Activated T-cell treated with anti-CD3 and anti-CD28 coated beads for 1 hour (primary cell): ENCODE data around the gene ARL6IP4.

Experiments used
- DNase-seq: peaks from one replicate; pipeline ENCODE4 v3.0.0-alpha.2; 2020; ENCODE audit warnings: low read depth

Gene ARL6IP4

GRCh38 chr12:122990961-122991622 lies 10.6 kb downstream of the ARL6IP4 start:
- no peak for DNase-seq

DNA sequence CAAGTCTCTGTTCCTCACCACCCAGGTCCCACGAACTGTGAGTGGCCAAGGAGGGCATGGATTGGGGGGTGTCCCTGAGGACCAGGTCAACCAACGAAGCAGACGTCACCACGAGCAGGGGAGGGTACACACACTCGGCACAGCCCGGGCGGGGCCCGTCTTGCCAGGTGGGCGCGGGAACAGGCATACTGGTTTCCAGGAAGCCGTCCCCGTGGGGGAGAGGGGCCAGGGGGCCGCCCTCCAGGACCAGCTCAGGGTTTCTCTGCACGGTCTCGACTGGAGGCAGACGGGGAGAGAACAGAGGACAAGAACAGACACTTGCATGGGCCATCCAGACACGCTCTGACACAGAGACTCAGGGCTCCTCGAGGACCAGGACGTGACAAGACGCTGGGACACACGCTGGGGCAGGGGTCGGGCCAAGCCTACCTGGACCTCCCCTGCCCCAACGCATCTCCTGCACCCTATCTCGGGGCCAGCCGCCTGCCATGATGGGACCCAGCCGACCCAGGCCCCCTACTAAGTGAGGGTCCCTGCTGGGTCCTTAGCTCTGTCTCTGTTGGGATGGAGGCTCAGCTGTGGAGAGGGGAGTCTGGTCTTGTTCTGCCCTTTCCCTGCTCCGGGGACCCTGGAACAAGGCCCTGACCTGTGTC lies 11.3 kb downstream of the ARL6IP4 start:
- no peak for DNase-seq

- no peak for DNase-seq
Observed at GRCh38 chr12:122992386-122992785, 11.9 kb downstream of the ARL6IP4 start.

DNA sequence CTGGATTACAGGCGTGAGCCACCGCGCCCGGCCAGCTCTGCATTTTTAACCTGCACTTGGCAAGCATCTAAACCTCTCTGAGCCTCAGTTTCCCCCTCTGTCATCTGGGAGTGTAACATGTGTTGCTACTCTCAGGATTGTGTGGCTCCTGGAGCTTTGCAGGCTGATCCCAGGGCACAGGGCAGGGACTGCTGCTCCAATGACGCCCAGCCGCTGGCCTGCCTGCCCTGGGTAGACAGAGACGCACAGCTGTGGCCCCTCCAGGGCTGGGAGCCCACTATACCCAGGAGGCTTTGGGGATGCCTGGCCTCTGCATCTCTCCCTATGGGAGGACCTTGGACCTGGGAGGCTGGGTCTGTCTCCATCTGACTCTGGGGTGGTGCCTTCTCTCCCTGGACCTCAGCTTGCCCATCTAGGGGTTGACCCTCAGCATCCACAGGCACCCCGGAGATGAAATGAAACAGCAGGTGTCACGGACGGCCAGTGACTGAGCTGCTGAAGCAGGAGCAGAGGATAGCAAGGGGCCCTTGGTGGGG lies 13.7 kb downstream of the ARL6IP4 start:
- DNase-seq, result no peak

GRCh38 chr12:122994781-122995502 lies 14.5 kb downstream of the ARL6IP4 start:
- no peak for DNase-seq

GRCh38 chr12:122995503-122996187 lies 15.2 kb downstream of the ARL6IP4 start:
- no peak for DNase-seq

DNA sequence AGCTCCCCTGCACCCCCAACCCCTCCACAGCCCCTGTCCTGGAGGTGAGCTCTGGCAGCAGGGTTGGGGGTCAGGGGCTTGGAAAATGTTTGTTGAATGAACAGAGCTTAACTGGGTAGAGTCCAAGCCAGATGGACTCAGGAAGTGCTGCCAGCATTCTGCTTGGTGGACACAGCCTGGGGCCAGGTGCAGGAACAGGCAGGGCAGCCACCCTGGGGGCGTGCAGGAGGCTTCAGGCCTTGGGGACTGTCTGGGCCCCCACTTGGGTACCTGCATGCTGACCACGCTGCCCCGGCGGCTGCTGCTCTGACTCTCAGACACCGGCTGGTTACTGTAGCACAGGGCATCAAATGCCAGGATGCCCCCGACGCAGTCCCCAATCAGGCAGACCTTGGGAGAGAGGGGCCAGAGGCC lies 15.7 kb downstream of the ARL6IP4 start:
- DNase-seq, result no peak

- no peak for DNase-seq
Observed at GRCh38 chr12:122996621-122997342, 16.3 kb downstream of the ARL6IP4 start.

- DNase-seq, result no peak
Observed at GRCh38 chr12:122997343-122998250, 17.1 kb downstream of the ARL6IP4 start.

- no peak for DNase-seq
Observed at GRCh38 chr12:122998316-122998715, 17.8 kb downstream of the ARL6IP4 start.

DNA sequence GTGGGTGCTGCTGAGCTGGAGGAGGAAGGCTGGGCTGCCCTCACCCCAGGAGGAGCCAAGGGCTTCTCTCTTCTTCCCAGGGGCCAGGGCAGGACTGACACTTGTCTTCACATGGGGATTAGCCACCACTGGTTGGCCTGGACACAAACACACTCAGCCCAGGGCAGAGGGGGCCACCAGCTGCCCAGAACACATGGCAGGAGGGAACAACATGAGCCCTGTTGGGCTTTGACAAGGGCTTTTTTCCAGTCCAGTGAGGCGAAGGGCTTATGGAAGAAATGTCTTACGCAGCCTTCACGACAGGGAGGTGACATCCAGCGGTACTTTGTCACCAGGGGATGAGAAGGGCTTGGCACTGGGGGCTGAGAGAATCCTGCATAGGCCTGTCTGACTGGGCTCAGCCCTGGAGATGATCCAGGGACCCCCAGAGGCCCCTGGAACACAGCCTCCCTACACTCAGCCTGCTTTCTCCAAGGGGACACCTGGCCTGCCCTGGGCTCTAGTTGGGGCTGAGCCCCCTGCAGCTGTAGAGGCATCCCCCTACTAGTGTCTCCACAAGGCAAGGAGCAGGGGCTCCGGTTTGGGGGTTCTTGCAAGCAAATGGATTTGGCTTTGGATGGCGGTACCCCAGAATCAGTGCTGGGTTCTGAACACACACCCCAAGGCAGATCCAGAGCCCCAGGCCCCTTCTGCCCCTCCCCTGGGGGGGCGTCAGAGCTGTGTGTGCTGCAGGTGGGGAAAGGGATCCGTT lies 18.9 kb downstream of the ARL6IP4 start:
- DNase-seq, result no peak

- DNase-seq, result no peak
Observed at GRCh38 chr12:122999986-123000420, 19.5 kb downstream of the ARL6IP4 start.

GRCh38 chr12:123000578-123000977 lies 20.1 kb downstream of the ARL6IP4 start:
- DNase-seq, result no peak

- DNase-seq, result no peak
Observed at GRCh38 chr12:123001464-123001863, 21.0 kb downstream of the ARL6IP4 start.

DNA sequence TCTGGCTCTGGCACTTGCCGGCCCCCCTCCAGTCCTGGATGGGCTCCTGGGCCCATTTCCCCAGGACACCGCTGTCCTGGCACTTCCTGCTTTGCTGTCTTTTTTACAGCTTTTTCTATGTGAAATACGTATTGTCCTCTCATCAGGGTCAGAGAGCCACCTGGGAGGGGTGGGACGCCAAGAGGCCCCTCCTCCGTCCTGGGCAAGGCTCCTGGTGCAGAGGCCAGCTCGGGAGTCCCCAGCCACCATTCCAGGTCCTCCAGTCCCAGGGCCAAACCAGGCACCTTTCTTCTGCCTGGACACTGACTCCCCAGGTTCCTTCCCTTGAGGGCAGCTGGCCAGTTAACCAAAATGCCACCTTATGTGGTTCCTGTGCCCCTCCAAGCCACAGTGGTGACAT lies 22.8 kb downstream of the ARL6IP4 start:
- DNase-seq, result no peak

GRCh38 chr12:123004287-123004686 lies 23.8 kb downstream of the ARL6IP4 start:
- no peak for DNase-seq

- DNase-seq, result no peak
Observed at GRCh38 chr12:123005081-123005626, 24.7 kb downstream of the ARL6IP4 start.

- no peak for DNase-seq
Observed at GRCh38 chr12:123006977-123007376, 26.5 kb downstream of the ARL6IP4 start.

GRCh38 chr12:123010110-123010509 lies 29.6 kb downstream of the ARL6IP4 start:
- DNase-seq, result no peak
